SK-N-DZ (cell line): ENCODE results near the gene NEK10.

Experiments used
- small RNA-seq, 2 experiments: library from RNA; depleted of rRNA; stranded (forward); fragments of <200 nt; gene quantifications; one replicate each; pipeline ENCODE3, GENCODE V24; 2014

Gene NEK10

Small RNAs within 50 kb of the gene (small RNA-seq; reads per million reads assigned to genes)
- gene MINOS1P3: 0 reads per million in 2 experiments
- 0 reads per million in 2 experiments for gene RNU6-342P
